PFSK-1 (cell line): ENCODE measurements around the gene SLC35E3.

Experiments
- POLR2AphosphoS5 ChIP-seq: IDR thresholded peaks from 2 replicates; pipeline ENCODE4 v1.6.1; 2012; ENCODE audit warnings: low read depth, mild to moderate bottlenecking, control low read depth, low read length, moderate library complexity
- TF ChIP-seq, protein P1 (sequence below), 2 experiments: IDR thresholded peaks; 2 replicates each; pipeline versions ENCODE4 v1.6.1 to v1.8.0; 2011 to 2012; ENCODE audit warnings: low read depth in 2 of 2, low read length in 2 of 2, control low read depth in 1 of 2, inconsistent platforms in 1 of 2, mild to moderate bottlenecking in 1 of 2, moderate library complexity in 1 of 2; ENCODE audit not compliant: insufficient read depth in 1 of 2

- no peak for TF ChIP-seq POLR2AphosphoS5
- TF ChIP-seq, protein P1, sequence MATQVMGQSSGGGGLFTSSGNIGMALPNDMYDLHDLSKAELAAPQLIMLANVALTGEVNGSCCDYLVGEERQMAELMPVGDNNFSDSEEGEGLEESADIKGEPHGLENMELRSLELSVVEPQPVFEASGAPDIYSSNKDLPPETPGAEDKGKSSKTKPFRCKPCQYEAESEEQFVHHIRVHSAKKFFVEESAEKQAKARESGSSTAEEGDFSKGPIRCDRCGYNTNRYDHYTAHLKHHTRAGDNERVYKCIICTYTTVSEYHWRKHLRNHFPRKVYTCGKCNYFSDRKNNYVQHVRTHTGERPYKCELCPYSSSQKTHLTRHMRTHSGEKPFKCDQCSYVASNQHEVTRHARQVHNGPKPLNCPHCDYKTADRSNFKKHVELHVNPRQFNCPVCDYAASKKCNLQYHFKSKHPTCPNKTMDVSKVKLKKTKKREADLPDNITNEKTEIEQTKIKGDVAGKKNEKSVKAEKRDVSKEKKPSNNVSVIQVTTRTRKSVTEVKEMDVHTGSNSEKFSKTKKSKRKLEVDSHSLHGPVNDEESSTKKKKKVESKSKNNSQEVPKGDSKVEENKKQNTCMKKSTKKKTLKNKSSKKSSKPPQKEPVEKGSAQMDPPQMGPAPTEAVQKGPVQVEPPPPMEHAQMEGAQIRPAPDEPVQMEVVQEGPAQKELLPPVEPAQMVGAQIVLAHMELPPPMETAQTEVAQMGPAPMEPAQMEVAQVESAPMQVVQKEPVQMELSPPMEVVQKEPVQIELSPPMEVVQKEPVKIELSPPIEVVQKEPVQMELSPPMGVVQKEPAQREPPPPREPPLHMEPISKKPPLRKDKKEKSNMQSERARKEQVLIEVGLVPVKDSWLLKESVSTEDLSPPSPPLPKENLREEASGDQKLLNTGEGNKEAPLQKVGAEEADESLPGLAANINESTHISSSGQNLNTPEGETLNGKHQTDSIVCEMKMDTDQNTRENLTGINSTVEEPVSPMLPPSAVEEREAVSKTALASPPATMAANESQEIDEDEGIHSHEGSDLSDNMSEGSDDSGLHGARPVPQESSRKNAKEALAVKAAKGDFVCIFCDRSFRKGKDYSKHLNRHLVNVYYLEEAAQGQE (IDR thresholded peaks at IDR 0.05; ENCODE audit: insufficient read depth in 1 of 2, low read depth in 2 of 2, low read length in 2 of 2), result no peak
Observed at GRCh38 chr12:68760806-68761441, 14.9 kb downstream of the SLC35E3 start.
